GM10847 (cell line): ENCODE data around the gene UBE2O.

ENCODE experiments used
- POLR2A ChIP-seq: IDR thresholded peaks from 2 replicates; pipeline ENCODE4 v1.6.1; 2011; ENCODE audit not compliant: insufficient read length; ENCODE audit errors: extremely low read depth

UBE2O gene

GRCh38 chr17:76356803-76357456 lies 96.0 kb downstream of the UBE2O start:
- no peak for TF ChIP-seq POLR2A

GRCh38 chr17:76354747-76355310 lies 98.1 kb downstream of the UBE2O start:
- no peak for TF ChIP-seq POLR2A

GRCh38 chr17:76354317-76354729 lies 98.6 kb downstream of the UBE2O start:
- TF ChIP-seq POLR2A, result no peak

- TF ChIP-seq POLR2A, result peak; percentile 87
These were observed 99.2 kb downstream of the UBE2O start, which contains the start of gene PRPSAP1 for GRCh38 chr17:76353599-76354316. Gene PRPSAP1 (minus strand): TSS chr17:76353916. CDS start chr17:76353703, 213 bp downstream.

- no peak for TF ChIP-seq POLR2A
These were observed 99.9 kb downstream of the UBE2O start for GRCh38 chr17:76353004-76353598.

GRCh38 chr17:76351526-76352071 lies 101.4 kb downstream of the UBE2O start:
- no peak for TF ChIP-seq POLR2A

GRCh38 chr17:76350463-76350862 lies 102.5 kb downstream of the UBE2O start:
- no peak for TF ChIP-seq POLR2A

- no peak for TF ChIP-seq POLR2A
These were observed 107.5 kb downstream of the UBE2O start for GRCh38 chr17:76345377-76345974.

- no peak for TF ChIP-seq POLR2A
These were observed 109.8 kb downstream of the UBE2O start for GRCh38 chr17:76343106-76343505.

- no peak for TF ChIP-seq POLR2A
These were observed 111.7 kb downstream of the UBE2O start for GRCh38 chr17:76341301-76341700.
